ENCODE data around the gene PPARGC1A.

DNA sequence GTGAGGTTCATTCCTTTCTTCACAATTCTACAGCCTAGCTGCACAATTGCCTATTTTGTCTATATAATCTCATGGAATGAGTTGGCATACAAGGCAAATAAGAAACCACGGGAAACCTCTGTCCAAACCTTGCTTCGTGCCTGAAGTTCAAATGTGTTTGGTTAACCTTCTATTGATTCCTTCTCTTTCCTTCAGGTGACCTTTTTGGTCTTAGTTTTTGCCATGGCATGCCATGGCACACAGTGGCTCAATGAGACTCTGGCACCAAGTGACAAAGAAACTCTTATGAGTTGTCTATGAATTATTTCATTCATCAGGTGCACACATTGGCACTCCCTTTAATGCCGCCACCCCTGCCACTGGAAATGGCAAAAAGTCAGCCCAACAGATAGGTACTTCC is 101.8 kb downstream of the PPARGC1A start:
- TF ChIP-seq CTCF (IDR thresholded peaks at IDR 0.05; ENCODE audit: poor library complexity) (no peak), EZH2 (IDR thresholded peaks at IDR 0.05; ENCODE audit: borderline replicate concordance) (no peak)
